ENCODE measurements around the gene DOCK8. TPM values are rescaled to one million over a fixed set of nuclear protein-coding genes. Genes with fewer than 3 reads are reported as not detected.

Gene DOCK8
- total RNA-seq, 1 experiment from 2014 or later: 1.4 TPM

- H3K9me3 Mint-ChIP-seq: peaks cover 4 to 5% of the 10 kb centered on the region in 2 experiments; a peak in 3 of 5 replicates
Observed at GRCh38 chr9:405341-405740, 190.7 kb downstream of the DOCK8 start.

More at GRCh38 chr9:405341-405740, 190.7 kb downstream of the DOCK8 start:
- Histone ChIP-seq H3K79me1 (ENCODE audit: insufficient read depth, low read depth, low read length, poor library complexity, severe bottlenecking) (no peaks in the 10 kb centered on the region), H3K4ac (ENCODE audit: low read depth, low read length) (no peak overlapping the region), H3K4me1 (ENCODE audit: insufficient read depth, low read length) (peaks cover 2% of the 10 kb centered on the region; the same call in 1 of the 2 replicates), H2AK5ac (ENCODE audit: insufficient read length, low read length) (no peak overlapping the region), H2BK120ac (ENCODE audit: low read depth, low read length, poor library complexity, severe bottlenecking) (no peak overlapping the region), H4K20me1 (ENCODE audit: control insufficient read depth, insufficient read depth, insufficient read length) (no peaks in the 10 kb centered on the region), H2BK20ac (ENCODE audit: low read depth, low read length, poor library complexity, severe bottlenecking) (no peak overlapping the region), H4K8ac (replicated peaks; ENCODE audit: insufficient read length, low read depth, low read length) (no peak overlapping the region), H3K79me2 (ENCODE audit: insufficient read depth, low read length) (no peaks in the 10 kb centered on the region), H3K27ac (ENCODE audit: insufficient read length, low read depth, low read length) (no peak overlapping the region), H3K4me2 (ENCODE audit: insufficient read depth, insufficient read length, low read length) (no peak overlapping the region), H3K18ac (ENCODE audit: insufficient read length, low read depth, low read length) (no peak overlapping the region), H2AFZ (ENCODE audit: low read length) (no peak overlapping the region), H2BK15ac (ENCODE audit: low read depth, low read length) (no peak overlapping the region), H2BK5ac (ENCODE audit: insufficient read length, low read length) (no peak overlapping the region), H3K56ac (ENCODE audit: insufficient read length, low read depth, low read length) (no peak overlapping the region), H3K23ac (ENCODE audit: insufficient read length, low read depth, low read length) (no peak overlapping the region), H2BK12ac (ENCODE audit: insufficient read length, low read depth, low read length) (no peak overlapping the region), H3K27me3 (ENCODE audit: insufficient read depth, low read length) (no peaks in the 10 kb centered on the region), H4K91ac (ENCODE audit: insufficient read length, low read depth, low read length) (no peak overlapping the region), H4K5ac (ENCODE audit: insufficient read length, low read depth, low read length) (no peak overlapping the region), H3K14ac (ENCODE audit: insufficient read depth, low read length) (no peak overlapping the region), H3T11ph (ENCODE audit: low read length) (no peak overlapping the region), H3K9ac (ENCODE audit: extremely low read depth, insufficient read length, low read length) (no peak overlapping the region), H3K23me2 (ENCODE audit: insufficient read length, low read depth, low read length, poor library complexity, severe bottlenecking) (no peaks in the 10 kb centered on the region), H3K9me3 (ENCODE audit: control insufficient read depth, low read depth, low read length) (no peaks in the 10 kb centered on the region)
- Mint-ChIP-seq H3K27ac (no peak overlapping the region), H3K27me3 (ENCODE audit: low read depth) (peaks cover 2% of the 10 kb centered on the region), H3K36me3 (ENCODE audit: insufficient read depth in 1 of 3, low read depth in 3 of 3) (peaks cover 0 to 6% (median 3%) of the 10 kb centered on the region in 3 experiments; a peak in 4 of 7 replicates), H3K4me3 (no peak overlapping the region), H3K4me1 (peaks cover 16 to 22% of the 10 kb centered on the region in 2 experiments)
- TF ChIP-seq CTCF (conservative IDR thresholded peaks at IDR 0.05): no peak
- no CpG with 5 or more reads among the region's 1 CpG for WGBS (ENCODE audit: extremely low coverage, insufficient read length, low lambda C conversion rate)
- DNase-seq: no peak
